NCI-H2196 treated with DMSO at 0.1 percent for 48 hours (cell line): ENCODE measurements around the gene PARP12.

ENCODE experiments used
- DNase-seq: peaks from one replicate; lab custom pipeline; 2025; ENCODE audit not compliant: unreplicated experiment; lab: John Stamatoyannopoulos, UW

PARP12 gene

GRCh38 chr7:139992353-139993044 is 70.3 kb downstream of the PARP12 start:
- no peak for DNase-seq

GRCh38 chr7:139991911-139992310 is 70.8 kb downstream of the PARP12 start:
- no peak for DNase-seq

DNA sequence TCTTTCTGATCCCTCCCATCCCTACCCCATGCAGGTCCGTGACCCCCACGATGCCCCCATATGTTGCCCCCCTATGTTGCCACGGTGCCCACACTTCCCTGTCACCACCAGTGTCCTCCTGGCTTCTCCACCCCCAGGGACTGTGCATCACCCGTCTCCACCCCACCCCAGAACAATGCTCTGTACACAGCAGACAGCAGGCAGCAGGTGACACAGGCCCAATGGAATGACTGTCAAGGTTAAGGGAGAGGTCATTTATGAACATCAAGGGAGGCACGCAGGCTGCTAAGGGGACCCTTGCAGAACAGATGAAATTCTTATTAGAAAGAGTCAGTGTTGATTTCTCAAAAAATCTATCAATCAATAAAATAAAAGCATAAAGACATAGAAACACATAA is 71.5 kb downstream of the PARP12 start:
- DNase-seq = no peak

DNA sequence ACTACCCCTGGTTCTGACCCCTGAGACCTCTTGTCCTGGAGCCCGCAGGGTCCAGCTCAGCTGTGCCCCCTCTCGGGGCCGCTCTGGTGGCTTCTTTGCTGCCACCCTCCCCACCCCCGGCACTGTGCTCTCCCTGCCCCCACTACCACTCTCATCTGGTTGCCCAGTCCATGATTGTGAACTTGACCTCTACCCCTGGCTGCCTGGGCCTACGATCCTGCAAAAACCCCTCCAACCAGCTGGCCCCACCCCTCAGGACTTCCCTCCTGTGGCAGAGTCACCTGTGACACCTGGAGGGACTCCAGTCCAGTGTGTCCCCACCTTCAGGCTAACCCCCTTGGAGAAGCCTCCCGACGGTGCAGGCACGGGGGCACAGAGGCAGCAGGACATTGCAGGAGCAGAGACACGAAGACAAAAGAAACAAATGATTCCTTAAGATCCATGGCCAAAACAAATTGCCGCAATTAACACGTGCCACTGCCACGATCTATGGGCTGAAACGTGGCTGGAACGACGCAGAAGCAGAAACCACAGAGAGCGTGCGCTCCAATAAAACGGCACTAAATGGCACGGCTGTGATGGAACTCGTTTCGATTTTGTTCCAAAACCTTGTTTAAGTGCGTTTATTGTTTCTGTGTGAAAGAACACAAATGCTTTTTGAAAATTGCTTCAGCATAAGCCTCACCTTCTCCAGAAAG is 72.0 kb downstream of the PARP12 start:
- no peak for DNase-seq

DNA sequence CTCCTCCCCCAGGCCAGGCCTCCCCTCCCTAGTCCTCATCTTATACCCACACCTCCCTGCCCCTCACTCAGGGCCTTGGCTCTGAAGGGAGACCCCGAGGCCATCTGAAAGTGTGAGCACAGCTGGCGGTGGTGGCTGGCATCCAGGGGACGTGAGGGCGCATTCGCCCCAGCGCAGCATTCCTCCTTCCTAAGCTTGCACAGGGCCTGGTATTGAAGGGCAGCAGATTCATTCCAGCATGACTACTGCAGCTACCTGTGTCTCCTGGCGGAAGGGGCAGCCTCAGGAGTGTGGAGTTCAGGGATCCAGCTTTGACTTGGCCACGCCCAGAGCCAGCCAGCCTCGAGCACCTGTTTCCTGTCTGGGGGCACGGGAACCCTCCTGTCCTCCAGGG is 72.6 kb downstream of the PARP12 start:
- no peak for DNase-seq

GRCh38 chr7:139989366-139990141 is 73.2 kb downstream of the PARP12 start:
- no peak for DNase-seq

GRCh38 chr7:139987691-139988516 is 74.8 kb downstream of the PARP12 start:
- DNase-seq = no peak

DNA sequence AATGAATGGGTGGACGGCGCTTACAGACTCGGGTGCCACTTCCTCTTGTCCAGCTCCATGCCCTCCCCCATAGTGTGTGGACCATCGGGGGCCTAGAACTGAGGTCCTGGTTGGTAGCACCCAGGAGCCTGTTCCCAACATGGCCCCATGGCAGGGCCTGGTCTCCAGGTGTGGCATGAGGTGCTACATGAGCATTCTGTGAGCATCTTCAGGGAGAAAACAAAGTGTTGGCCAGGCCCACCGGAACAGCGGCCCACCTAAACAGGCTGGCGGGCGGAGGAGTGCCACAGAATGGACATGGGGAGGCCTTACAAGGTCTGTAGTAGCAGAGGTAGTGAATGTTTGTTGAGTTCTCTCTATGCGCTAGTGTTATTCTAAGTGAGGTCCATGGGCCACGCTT is 76.9 kb downstream of the PARP12 start:
- DNase-seq = no peak

DNA sequence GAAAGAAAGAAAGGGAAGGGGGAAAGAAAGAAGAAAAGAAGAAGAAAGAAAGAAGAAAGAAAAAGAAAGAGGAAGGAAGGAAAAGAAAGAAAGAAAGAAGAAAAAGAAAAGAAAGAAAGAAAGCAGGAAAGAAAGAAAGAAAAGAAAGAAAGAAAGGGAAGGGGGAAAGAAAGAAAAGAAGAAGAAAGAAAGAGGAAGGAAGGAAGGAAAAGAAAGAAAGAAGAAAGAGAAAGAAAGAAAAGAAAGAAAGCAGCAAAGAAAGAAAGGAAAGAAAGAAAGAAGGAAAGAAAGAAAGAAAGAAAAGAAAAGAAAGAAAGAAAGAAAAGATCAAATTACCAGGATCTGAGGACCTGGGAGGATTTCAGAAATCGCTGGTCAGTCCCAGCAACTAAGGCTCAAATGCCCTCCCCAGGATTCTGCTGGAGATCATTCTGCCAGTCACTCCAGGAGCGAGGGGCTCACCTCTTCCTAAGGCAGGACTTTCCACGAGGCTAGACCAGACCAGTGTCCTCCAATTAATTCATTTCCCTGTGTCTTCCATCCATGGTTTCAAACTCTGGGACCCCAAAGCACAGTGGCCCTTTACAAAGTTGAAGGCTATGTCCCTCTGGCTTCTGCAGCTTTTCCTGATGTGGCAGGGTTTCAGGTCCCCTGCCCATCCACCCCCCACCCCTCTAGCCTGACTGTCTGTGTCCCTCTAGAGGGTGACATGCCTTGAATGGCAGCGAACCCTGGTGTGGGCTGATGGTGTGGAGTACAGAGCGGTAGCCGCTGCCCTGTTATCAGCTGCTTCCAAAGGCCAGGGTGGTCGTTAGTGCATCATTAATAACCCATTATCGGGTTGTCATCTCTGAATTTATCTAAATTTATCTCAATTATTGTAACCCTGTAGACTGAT is 77.9 kb downstream of the PARP12 start:
- DNase-seq = no peak

GRCh38 chr7:139982927-139983920 is 79.5 kb downstream of the PARP12 start:
- no peak for DNase-seq

GRCh38 chr7:139981511-139981895 is 81.2 kb downstream of the PARP12 start:
- no peak for DNase-seq

DNA sequence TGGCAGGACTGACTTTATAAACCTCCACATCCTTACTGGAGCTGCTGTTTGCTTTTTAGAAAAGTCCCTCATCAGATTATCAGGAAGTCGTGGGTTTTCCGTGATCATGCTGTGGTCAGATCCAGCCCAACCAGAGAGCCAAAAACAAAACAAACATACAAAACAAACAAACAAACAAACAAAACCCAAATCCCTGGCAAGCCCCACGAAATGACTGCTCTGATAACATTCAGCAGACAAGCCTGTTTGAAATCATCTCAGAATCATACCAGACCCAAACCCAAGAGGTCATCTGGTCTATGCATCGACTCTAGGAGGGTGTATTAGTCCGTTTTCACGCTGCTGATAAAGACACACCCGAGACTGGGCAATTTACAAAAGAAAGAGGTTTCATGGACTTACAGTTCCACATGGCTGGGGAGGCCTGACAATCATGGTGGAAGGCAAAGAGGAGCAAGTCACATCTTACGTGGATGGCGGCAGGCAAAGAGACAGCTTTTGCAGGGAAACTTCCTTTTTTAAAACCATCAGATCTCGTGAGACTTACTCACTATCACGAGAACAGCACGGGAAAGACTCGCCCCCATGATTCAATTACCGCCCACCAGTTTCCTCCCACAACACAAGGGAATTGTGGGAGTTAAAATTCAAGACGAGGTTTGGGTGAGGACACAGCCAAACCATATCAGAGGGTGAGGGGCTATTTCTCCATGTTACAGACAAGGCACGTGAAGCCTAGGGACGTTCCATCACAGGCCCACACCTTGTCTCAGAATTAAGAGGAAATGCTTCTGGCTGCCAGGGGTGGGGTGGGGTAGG is 85.7 kb downstream of the PARP12 start:
- no peak for DNase-seq

DNA sequence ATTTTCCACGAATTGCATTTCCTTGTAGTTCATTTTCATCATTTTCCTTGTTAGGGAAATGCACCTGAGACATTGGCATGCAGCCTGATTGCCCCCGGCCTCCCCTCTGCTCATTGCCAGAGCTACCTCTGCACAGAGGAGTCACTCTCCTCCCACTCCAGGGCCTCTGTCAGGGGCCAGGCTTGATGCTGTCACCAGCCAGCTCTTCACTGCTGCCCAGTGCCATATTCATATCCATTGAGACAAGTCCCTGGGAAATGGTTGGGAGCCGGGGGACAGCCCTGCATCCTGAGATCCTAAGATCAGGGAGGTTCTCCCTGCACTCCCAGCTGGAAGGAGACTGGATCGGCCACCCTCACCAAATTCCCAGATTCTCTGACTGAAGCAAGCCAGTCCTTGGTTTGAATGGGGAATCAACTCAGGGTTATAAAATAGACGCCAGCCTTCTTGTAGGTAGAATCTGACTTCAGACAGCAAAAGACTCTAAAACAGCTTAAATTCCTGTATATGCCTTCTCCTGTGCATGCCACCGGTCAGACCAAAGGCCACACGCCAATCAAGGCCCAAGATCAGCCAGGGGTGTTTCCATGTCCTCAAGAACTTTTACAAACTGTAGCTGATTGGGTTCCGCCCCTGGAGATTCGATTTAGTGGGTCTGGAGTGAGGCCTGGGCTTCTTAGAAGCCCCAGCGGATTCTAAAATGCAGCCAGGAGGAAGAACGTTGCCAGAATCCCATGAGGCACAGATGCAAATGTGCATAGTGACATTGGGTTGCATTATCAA is 86.5 kb downstream of the PARP12 start:
- no peak for DNase-seq

DNA sequence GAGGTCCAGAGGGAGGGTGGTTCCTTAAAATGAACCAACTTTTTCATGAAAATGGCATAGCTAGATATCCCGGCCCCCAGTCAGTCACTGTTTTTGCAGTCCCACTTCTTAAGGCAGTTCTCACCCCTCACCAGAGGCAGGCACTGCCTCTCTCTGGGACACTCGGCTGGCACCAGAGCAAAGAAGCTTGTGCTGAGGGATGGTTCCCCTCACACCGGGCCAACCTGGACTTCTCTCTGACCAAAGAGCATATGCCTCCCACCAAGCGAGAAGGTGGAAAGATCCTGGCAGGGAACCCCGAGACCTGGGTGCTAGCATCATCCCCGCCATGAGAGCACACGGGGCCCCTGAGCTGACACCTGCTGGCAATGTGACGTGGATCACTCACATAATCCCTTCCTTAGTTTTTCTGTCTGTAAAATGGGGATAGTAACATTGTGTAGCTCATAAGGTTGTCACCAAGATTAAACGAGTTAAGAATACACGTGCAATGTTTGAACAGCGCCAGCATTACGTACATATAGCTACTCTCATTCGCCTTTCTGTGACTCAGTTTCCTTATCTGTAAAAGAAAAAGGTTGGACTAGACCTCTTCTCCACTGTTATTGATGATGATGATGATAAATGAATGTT is 88.5 kb downstream of the PARP12 start:
- no peak for DNase-seq
